ENCODE measurements around the gene AADAC.
"Not testable (repeated sequence)": the region's sequence is repeated elsewhere in the genome, so short reads cannot be mapped to it uniquely, and the experiment has no call there.

AADAC gene

GRCh38 chr3:151813799-151814198, at the start of gene AADAC:
AADAC (plus strand) TSS chr3:151814116; CDS start chr3:151814163, 47 bp downstream.
- DNase-seq (ENCODE audit: low read depth in 2 of 2) = no peak

GRCh38 chr3:151764699-151765098, 49.2 kb upstream of the AADAC start:
- not testable (repeated sequence) for DNase-seq (ENCODE audit: low read depth in 2 of 2)

GRCh38 chr3:151765685-151766084, 48.2 kb upstream of the AADAC start:
- DNase-seq (ENCODE audit: low read depth in 2 of 2) = no peak

- DNase-seq (ENCODE audit: low read depth in 2 of 2) = no peak
Observed at GRCh38 chr3:151766454-151766853, 47.5 kb upstream of the AADAC start.

- DNase-seq (ENCODE audit: low read depth in 2 of 2) = no peak
Observed at GRCh38 chr3:151768393-151768930, 45.5 kb upstream of the AADAC start.

GRCh38 chr3:151769175-151769574, 44.7 kb upstream of the AADAC start:
- DNase-seq (ENCODE audit: low read depth in 2 of 2) = no peak

GRCh38 chr3:151770956-151771355, 43.0 kb upstream of the AADAC start:
- no peak for DNase-seq (ENCODE audit: low read depth in 2 of 2)

GRCh38 chr3:151772825-151773480, 41.0 kb upstream of the AADAC start:
- no peak for DNase-seq (ENCODE audit: low read depth in 2 of 2)

- no peak for DNase-seq (ENCODE audit: low read depth in 2 of 2)
Observed at GRCh38 chr3:151774235-151774634, 39.7 kb upstream of the AADAC start.

- DNase-seq (ENCODE audit: low read depth in 2 of 2) = no peak
Observed at GRCh38 chr3:151774910-151775309, 39.0 kb upstream of the AADAC start.

GRCh38 chr3:151775314-151776258, 38.3 kb upstream of the AADAC start:
- no peak for DNase-seq (ENCODE audit: low read depth in 2 of 2)

GRCh38 chr3:151776259-151776740, 37.6 kb upstream of the AADAC start:
- DNase-seq (ENCODE audit: low read depth in 2 of 2) = no peak

- DNase-seq (ENCODE audit: low read depth in 2 of 2) = no peak
Observed at GRCh38 chr3:151777880-151778279, 36.0 kb upstream of the AADAC start.

GRCh38 chr3:151787626-151788025, 26.3 kb upstream of the AADAC start:
- no peak for DNase-seq (ENCODE audit: low read depth in 2 of 2)

GRCh38 chr3:151788401-151788800, 25.5 kb upstream of the AADAC start:
- DNase-seq (ENCODE audit: low read depth in 2 of 2) = no peak

- DNase-seq (ENCODE audit: low read depth in 2 of 2) = no peak
Observed at GRCh38 chr3:151789853-151790463, 24.0 kb upstream of the AADAC start.

- not testable (repeated sequence) for DNase-seq (ENCODE audit: low read depth in 2 of 2)
Observed at GRCh38 chr3:151790763-151791162, 23.2 kb upstream of the AADAC start.

- no peak for DNase-seq (ENCODE audit: low read depth in 2 of 2)
Observed at GRCh38 chr3:151792411-151792810, 21.5 kb upstream of the AADAC start.

- no peak for DNase-seq (ENCODE audit: low read depth in 2 of 2)
Observed at GRCh38 chr3:151793636-151794035, 20.3 kb upstream of the AADAC start.

GRCh38 chr3:151794080-151794479, 19.8 kb upstream of the AADAC start:
- DNase-seq (ENCODE audit: low read depth in 2 of 2) = no peak

GRCh38 chr3:151795276-151795675, 18.6 kb upstream of the AADAC start:
- DNase-seq (ENCODE audit: low read depth in 2 of 2) = no peak

- no peak for DNase-seq (ENCODE audit: low read depth in 2 of 2)
Observed at GRCh38 chr3:151796105-151796680, 17.7 kb upstream of the AADAC start.
